T47D (cell line): ENCODE results near the gene ANKRD65.
A peak's percentile ranks its signal among the peaks of the same experiment; 100 is the strongest.

Experiments used
- DNase-seq, 2 experiments: peaks; one replicate each; pipeline versions ENCODE4 v3.0.0 to v3.0.0-alpha.2; 2011 to 2012; ENCODE audit warnings: low read depth in 1 of 2, low spot score in 1 of 2
- JUND ChIP-seq: IDR thresholded peaks from 2 replicates; pipeline ENCODE4 v1.6.1; 2012; ENCODE audit warnings: low read depth
- in situ Hi-C: cut with HindIII; loops from 2 replicates; pipeline ENCODE4 v1.10.0; 2016; ENCODE audit warnings: low sequenced_read_pairs, low pct_unique_long_range_greater_than_20kb

The ANKRD65 gene

DNA sequence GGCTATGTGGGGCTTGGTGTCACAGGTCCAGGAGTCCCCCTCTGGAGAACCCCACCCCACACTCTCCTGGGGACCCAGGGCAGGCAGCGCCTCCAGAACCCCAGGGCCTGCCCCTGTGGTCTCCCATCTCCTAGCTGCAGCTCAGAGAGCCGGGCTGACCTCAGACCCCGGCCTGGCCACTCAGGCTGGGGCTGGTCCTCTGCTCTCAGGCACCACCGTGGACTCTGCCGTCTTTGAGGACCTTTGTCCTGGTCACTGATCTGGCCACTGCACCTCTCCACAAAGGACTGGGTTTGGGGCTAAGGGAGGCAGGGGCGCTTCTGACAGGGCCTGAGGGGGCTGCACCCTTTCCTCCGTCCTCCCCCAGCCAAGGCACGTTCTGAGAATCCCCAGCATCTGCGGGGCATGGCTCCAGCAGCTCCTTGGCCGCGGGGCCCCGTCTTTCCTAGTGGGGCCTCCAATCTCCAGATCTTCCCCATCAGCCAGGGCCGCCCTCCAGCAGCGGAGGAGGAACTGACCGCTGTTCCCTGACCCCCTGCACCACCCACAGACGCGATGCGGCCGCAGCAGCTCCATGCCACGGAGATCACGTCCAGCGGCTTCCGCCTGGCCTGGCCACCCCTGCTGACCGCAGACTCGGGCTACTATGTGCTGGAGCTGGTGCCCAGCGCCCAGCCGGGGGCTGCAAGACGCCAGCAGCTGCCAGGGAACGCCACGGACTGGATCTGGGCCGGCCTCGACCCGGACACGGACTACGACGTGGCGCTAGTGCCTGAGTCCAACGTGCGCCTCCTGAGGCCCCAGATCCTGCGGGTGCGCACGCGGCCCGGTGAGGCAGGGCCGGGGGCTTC lies 17.7 kb upstream of the ANKRD65 start:
- TF ChIP-seq JUND = no peak

DNA sequence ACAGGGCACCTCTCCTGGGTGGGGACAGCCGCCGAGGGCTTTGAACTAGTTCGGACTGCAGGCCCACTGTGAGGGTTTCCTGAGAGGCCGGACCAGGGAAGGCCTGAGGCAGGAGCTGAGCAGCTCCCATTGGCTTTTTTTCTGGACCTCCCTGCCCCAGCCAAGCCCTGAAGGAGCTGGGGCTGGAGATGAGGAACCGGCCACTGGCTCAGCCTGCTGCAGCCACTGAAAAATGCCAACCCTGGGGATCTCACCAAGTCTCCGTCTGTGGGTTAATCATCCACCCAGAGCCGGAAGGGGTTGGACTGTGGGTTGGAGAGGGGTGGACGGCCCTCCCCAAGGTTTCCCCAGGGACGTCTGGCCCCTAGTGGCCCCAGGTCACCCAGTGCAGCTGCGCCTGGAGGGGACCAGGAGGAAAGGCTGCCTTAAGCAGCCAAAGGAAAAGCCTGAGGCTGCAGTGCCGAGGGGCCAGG lies 16.9 kb upstream of the ANKRD65 start:
- no peak for TF ChIP-seq JUND
- DNase-seq = no peak
- in situ Hi-C loops = no loop called here

More for the DNA sequence above, 17.7 kb upstream of the ANKRD65 start:
- DNase-seq = no peak
- in situ Hi-C loops = no loop called here

DNA sequence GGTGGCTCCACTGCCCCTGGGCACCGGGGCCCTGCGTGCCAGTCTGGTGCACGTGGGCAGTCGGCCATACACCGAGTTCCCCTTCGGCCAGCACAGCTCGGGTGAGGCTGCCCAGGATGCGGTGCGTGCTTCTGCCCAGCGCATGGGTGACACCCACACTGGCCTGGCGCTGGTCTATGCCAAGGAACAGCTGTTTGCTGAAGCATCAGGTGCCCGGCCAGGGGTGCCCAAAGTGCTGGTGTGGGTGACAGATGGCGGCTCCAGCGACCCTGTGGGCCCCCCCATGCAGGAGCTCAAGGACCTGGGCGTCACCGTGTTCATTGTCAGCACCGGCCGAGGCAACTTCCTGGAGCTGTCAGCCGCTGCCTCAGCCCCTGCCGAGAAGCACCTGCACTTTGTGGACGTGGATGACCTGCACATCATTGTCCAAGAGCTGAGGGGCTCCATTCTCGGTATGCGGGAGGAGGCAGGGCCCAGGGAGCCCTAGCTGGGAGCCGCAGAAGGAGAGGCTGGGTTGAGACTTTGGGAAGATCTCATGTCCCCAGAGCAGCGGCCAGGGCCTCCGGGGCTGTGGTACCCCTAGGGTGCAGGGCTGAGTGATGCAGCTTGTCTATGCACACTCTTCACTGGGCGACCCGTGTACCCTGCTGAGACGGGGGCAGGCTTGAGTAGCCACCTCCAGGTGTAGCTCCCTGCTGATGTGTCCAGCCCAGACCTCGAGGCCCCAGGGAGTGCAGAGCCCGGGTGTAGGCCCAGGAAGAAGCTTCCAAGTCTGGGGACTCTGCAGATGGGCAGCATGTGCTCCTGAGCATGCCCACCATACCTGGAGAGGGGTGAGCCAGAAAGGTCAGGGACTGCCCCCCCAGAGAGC lies 16.2 kb upstream of the ANKRD65 start:
- no peak for DNase-seq
- in situ Hi-C loops = no loop called here
- no peak for TF ChIP-seq JUND

DNA sequence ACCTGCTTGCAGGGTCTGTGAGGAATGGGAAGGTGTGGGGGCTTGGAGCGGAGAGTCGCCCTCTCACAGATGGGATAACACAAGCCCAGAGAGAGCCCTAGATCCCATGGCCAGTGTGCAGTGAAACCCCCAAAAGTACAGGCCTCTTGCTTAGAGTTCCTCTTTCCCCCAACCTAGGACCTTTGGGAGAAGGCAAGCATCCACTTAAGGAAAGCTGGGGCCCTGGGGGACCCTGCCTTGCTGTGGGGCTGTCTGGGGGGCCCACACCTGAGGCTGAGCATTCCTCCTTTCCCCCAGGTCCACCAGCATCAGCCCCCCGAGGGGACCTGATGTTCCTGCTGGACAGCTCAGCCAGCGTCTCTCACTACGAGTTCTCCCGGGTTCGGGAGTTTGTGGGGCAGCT lies 15.6 kb upstream of the ANKRD65 start:
- in situ Hi-C loops = no loop called here
- no peak for TF ChIP-seq JUND
- no peak for DNase-seq

DNA sequence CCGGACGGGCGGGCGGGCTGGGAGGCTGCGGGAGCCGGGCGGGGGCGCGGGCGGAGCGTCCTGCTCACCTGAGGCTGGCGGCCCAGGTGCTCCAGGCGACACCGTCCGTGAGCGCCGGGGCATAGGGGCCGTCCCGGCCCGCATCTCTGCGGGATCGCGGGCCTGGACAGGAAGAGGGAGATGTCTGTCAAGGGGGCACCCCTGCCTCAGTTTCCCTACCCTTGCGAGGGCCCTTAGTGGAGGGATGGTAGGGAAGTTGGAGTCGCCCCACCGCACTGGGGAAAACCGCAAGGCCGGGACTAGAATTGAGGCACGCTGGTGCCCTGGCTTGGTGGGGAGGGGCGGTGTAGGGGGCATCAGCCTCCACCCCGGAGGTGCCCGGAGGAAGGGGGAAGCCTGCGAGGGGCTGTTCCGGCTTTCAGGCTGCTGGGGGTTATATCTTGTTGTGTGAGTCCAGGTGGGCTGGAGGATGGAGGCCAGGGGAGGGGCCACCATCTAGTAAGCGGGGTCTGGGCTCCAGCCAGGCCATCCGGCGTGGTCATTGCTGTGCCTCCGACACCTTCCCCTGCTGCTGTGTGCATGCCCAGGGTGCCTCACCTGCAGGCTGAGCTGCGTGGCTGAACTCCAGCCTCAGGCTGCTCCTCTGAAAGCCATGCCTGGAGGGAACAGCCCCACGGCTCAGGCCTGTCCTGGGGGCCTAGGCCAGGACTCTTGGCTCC lies 15.0 kb upstream of the ANKRD65 start:
- TF ChIP-seq JUND = no peak
- in situ Hi-C loops = no loop called here
- DNase-seq = no peak

DNA sequence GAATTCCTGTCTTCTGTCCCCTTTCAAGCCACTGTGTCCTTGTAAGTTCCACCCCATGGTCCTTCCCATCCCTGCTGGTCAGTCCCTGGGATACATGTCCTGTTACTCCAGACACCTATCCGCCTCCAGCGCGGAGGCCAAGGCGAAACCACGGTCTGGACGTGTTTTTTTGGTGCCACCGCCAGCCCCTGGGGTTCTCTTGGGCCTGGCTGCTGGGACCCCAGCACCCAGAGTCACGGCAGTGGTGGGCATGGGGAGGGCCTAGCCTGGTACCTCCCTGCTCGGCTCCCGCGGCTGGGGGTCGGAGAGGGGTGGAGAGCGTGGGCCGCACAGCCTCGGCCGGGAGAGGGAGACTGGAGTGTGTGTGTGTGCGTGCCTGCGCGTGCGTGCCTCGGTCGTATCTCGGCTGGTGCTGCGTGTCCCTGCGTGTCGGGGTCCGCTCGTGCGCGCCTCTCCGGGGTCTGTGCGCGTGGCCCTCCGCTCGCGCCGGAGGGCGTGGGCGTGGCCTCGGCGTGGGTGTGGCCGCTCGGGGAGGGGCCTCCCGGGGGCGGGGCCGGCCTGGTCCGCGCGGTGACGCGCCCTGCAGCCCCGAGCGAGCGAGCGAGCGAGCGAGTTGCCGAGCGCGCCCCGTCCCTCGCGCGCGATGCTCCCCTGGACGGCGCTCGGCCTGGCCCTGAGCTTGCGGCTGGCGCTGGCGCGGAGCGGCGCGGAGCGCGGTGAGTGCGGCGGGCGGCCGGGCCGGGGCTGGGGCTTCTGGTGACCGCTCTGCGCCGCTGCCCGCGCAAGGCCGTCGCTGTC lies 14.2 kb upstream of the ANKRD65 start, which contains the start of gene VWA1:
Gene VWA1 (plus strand): TSS at position 585 of the 798 bp plus-strand sequence. CDS start 59 bp downstream, at position 644.
- in situ Hi-C loops = no loop called here
- no peak for TF ChIP-seq JUND
- DNase-seq = peak; percentile 84 to 93

DNA sequence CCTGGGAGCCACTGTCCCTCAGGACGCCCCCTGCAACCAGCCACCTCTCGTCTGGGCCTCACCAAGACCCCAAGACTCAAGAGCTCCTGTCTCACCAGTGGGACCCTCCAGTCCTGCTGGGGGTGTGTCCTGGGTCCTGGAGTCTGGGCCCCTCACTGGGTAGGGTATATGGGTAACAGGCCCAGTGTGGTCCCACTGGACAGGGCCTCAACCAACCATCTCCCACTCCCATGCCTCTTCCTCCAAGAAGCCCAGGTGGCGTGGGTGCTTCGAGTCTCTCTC lies 13.7 kb upstream of the ANKRD65 start:
- no peak for DNase-seq
- no peak for TF ChIP-seq JUND
- in situ Hi-C loops = no loop called here

DNA sequence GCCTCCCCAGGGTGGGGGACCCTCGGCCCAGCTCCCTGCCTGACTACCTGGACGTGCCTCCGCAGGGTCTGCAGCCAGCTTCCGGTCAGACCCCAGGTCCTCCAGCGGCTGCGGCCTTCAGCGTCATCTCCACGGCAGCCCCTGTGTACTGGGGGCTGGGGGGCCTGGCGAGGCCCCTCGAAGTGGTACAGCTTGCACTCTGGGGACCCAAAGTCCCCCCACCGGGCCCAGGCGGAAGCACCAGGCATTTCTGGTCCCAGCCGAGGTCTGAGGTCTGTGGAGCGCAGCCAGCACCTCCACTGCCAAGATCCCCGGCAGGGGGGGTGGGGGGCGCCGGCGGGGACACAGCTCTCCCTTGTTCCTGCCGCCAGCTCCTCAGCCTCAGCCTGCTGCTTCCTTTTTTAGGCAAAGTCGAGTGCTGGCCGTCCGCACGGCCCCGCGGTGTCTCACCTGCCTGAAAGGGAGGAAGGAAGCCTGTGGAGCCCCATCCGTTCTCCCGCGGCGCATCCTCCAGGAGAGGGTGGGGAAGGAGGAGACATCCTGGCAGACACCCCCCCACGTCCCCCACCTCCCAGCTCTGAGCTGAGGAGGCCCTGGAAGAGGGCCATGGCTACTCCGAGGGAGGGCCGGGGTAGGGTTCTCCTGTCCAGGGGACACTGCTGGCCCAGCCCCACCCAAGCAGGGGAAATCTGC lies 13.2 kb upstream of the ANKRD65 start:
- in situ Hi-C loops = no loop called here
- no peak for TF ChIP-seq JUND
- DNase-seq = peak in 1 of 2 experiments; percentile 51

DNA sequence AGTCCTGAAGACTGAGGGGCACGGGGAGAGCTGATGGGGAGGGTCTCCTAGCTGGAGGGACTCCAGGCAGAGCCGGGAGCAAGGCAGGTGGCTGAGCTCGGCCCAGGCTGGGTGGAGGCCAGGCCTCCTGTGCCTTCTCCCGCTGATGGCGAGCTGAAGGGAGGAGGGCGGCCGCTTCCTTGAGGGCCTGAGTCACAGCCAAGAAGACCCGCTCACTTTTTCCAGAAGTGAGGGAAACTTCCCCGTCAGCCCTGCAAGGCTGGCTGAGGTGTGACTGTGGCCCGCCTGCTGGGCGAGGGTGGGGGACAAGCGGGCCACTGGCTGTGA lies 12.7 kb upstream of the ANKRD65 start:
- in situ Hi-C loops = no loop called here
- no peak for TF ChIP-seq JUND
- DNase-seq = peak in 1 of 2 experiments; percentile 43

DNA sequence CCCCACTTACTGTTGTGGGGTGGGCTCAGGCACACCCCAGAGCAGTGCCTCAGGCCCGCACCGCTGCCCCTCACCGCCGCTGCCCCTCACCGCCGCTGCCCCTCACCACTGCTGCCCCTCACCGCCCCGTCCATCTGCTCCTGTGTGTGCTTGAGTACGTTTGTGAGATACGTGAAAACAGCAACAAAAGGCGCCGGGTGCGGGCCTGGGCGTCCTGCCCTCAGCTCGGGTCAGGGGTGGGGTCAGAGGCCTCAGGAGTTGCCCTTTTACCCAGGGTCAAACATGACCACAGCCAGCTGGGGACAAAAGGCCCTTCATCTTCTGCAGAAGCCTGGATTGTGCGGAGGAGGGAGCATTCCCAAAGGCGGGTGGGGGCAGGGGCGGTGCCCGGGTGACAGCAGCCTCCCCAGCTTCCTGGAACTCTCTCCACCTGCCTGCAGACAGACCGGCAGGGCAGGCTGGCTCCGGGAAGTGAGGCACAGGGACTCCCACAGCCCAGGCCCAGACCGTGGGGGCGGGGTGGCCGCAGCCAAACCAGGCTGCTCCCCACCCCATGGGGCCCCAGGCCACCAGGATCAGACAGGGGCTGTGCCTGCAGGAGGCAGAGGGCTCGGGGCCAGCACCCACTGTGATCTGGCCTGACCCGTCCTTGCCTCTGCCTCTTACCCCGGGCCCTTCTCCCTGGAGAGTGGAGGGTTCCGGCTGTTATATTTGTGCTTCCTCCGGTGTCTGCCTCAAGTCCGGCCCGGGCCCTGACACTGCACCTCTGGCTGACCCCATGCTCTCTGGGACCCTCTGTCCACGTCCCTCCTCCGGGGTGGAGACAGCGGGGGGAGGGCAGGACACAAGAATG lies 12.1 kb upstream of the ANKRD65 start:
- in situ Hi-C loops = no loop called here
- DNase-seq = peak; percentile 91 to 94
- TF ChIP-seq JUND = no peak

DNA sequence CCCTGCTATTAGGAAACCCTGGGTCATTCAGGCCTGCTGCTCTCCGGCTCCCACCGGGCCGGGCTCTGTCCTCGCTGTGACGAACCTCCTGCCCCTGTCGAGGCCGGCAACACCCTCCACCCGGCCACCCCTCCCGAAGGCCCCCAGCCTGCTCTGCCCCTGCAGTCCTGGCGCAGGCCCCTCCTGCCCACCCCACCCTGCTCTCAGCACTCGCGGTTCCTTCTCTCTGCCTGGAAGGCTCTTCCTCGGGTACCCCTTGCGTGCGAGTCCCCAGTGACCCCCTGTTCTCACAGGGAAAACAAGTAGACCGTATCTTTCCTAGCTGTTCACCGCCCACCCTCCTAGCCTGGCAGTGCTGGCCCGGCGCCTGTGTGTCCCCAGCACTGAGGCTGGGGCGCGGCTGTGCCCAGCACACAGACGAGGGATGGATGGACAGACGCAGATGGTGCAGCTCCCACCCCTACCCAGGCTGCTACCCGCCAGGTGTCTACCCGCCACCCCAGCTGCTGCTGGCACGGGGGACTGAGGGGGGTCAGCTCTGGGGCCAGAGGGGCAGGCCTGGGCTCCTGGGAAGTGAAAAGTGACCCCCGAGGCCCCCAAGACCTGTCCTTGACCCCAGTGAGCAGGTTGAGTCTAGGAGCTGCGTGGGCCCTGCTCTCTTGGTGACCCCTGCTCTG lies 11.3 kb upstream of the ANKRD65 start:
- TF ChIP-seq JUND = no peak
- in situ Hi-C loops = no loop called here
- no peak for DNase-seq
